GM12878 (cell line): Measurements from ENCODE around the gene ATP4B. TPM values are rescaled to one million over a fixed set of nuclear protein-coding genes. Genes with fewer than 3 reads are reported as not detected.
"Not testable (repeated sequence)": the region's sequence is repeated elsewhere in the genome, so short reads cannot be mapped to it uniquely, and the experiment has no call there.

ENCODE experiments used
- ATAC-seq: fragments of 200-7000 bp; cut with Tn5 transposase; 3 replicates; pipeline ENCODE4 v1.9.1; 2020; ENCODE audit warnings: mild to moderate bottlenecking, moderate library complexity
- BruUV-seq: library from RNA; stranded (reverse); fragments of 400-500 nt; replicated peaks from 2 replicates; lab custom pipeline; 2021; lab: Mats Ljungman, UMichigan
- CTCF ChIA-PET: fragments of 300-600 bp; sonication (Branson Sonifier 250); formaldehyde crosslinking; extraction: SDS; loops from one replicate; lab custom pipeline; 2021; ENCODE audit warnings: inconsistent platforms; lab: Yijun Ruan, JAX
- POLR2A ChIA-PET: fragments of 350-600 bp; formaldehyde crosslinking; extraction: SDS; loops from one replicate; lab custom pipeline; 2021; ENCODE audit warnings: inconsistent platforms; lab: Charles Lee
- RAD21 ChIA-PET: fragments of 300-600 bp; sonication (Branson Sonifier 250); formaldehyde crosslinking; loops from one replicate; lab custom pipeline; 2023; ENCODE audit warnings: antibody characterized with exemption; ENCODE audit not compliant: unreplicated experiment; lab: Charles Lee
- SMC1A ChIA-PET: fragments of 300-600 bp; sonication (Branson Sonifier 250); formaldehyde crosslinking; loops from one replicate; lab custom pipeline; 2023; ENCODE audit not compliant: unreplicated experiment, uncharacterized antibody; lab: Charles Lee
- DNase-seq: peaks from one replicate; pipeline ENCODE4 v3.0.0-alpha.2; 2011; ENCODE audit warnings: low read depth, low spot score
- FAIRE-seq: peaks from 3 replicates; lab custom pipeline; 2011; peaks lifted over from hg19 to GRCh38; lab: Jason Lieb, UNC
- H2AFZ ChIP-seq: 2 replicates; pipeline ENCODE4 v1.6.0; 2011; ENCODE audit warnings: low read depth, low read length, control low read depth; ENCODE audit not compliant: control insufficient read depth
- H3K27ac ChIP-seq: 2 replicates; pipeline ENCODE4 v1.5.1; 2011; ENCODE audit warnings: control low read depth; ENCODE audit not compliant: control insufficient read depth, insufficient read depth
- H3K27me3 ChIP-seq, 2 experiments: replicated peaks in 1 of 2; 2 replicates each; pipeline versions ENCODE4 v1.6.0 to v1.6.1; 2011; ENCODE audit warnings: low read length in 1 of 2; ENCODE audit not compliant: control insufficient read depth in 2 of 2, insufficient read depth in 2 of 2
- H3K36me3 ChIP-seq, 2 experiments: 2 replicates each; pipeline ENCODE4 v1.5.1; 2011; ENCODE audit warnings: low read length in 1 of 2; ENCODE audit not compliant: control insufficient read depth in 2 of 2, insufficient read depth in 2 of 2
- H3K4me1 ChIP-seq: 2 replicates; pipeline ENCODE4 v1.6.1; 2011; ENCODE audit warnings: mild to moderate bottlenecking, low read length, moderate library complexity, mixed read lengths; ENCODE audit not compliant: control insufficient read depth, insufficient read depth
- H3K4me2 ChIP-seq: 2 replicates; pipeline ENCODE4 v1.6.0; 2011; ENCODE audit warnings: control low read depth; ENCODE audit not compliant: control insufficient read depth, insufficient read depth
- H3K4me3 ChIP-seq: fragments of 200-600 bp; sonication (generic); 2 replicates; pipeline ENCODE4 v1.5.1; 2016
- H3K79me2 ChIP-seq: 2 replicates; pipeline ENCODE4 v1.6.0; 2011; ENCODE audit warnings: low read length; ENCODE audit not compliant: control insufficient read depth, insufficient read depth
- H3K9ac ChIP-seq: 2 replicates; pipeline ENCODE4 v1.8.0; 2011; ENCODE audit warnings: low read length, control low read depth, mixed read lengths; ENCODE audit not compliant: control insufficient read depth, insufficient read depth
- H3K9me3 ChIP-seq: replicated peaks from 3 replicates; pipeline ENCODE4 v1.5.1; 2011; ENCODE audit warnings: mild to moderate bottlenecking, low read length; ENCODE audit not compliant: control insufficient read depth, insufficient read depth
- H4K20me1 ChIP-seq: 2 replicates; pipeline ENCODE4 v1.6.0; 2011; ENCODE audit not compliant: control insufficient read depth, insufficient read depth
- WGBS: methylation state at CpG from one replicate; pipeline ENCODE4 v1.1.6; 2016; ENCODE audit warnings: low lambda C conversion rate; ENCODE audit not compliant: insufficient replicate concordance, insufficient coverage; ENCODE audit errors: missing lambda C conversion rate; 5-methylcytosine and 5-hydroxymethylcytosine counted together
- in situ Hi-C: fragments of 300-500 bp; cut with MboI; formaldehyde crosslinking; loops from 9 replicates; pipeline ENCODE4 v1.14.3; 2018; ENCODE audit warnings: mixed read lengths
- intact Hi-C: fragments of 100-400 bp; cut with micrococcal nuclease; formaldehyde crosslinking; loops from one replicate; pipeline ENCODE4 v1.14.2; 2022; ENCODE audit not compliant: unreplicated experiment
- polyA plus RNA-seq, 11 experiments: library from polyadenylated mRNA; depleted of rRNA in 4 of 11; unstranded in 6 of 11; stranded (reverse) in 5 of 11; fragments of >200 nt; fragmentation: Nextera tagmentation in 4 of 11; fragmentation: Illumina TruSeq in 1 of 11; extraction: Ambion mirVana in 4 of 11; extraction: Trizol in 1 of 11; gene quantifications; 1 replicate in 1 of 11; 2 replicates in 10 of 11; pipeline versions ENCODE4 v1.2.1 to v1.2.3, GENCODE V29; 2011 to 2016; ENCODE audit warnings: inconsistent platforms in 2 of 11, missing spikeins in 2 of 11, low read depth in 1 of 11
- total RNA-seq, 4 experiments: library from RNA; depleted of rRNA in 3 of 4; stranded (reverse); fragments of >200 nt in 3 of 4; fragmentation: Illumina TruSeq in 1 of 4; extraction: Trizol in 1 of 4; gene quantifications; 2 replicates each; pipeline versions ENCODE4 v1.2.1 to v1.2.3, GENCODE V29; 2013 to 2021
- TF ChIP-seq, protein P1 (sequence below): fragments of 450-650 bp; IDR thresholded peaks from 2 replicates; pipeline ENCODE4 v1.6.1; 2017; ENCODE audit warnings: mild to moderate bottlenecking

The ATP4B gene
- total and polyA plus RNA-seq, 10 of the 15 experiments (the other 5 are each of a cell fraction or from before 2014, with no cell fraction given): 0.05 to 0.33 (median 0.20) TPM; not detected in 4

GRCh38 chr13:113621986-113622550 is 35.9 kb downstream of the ATP4B start:
- RAD21 ChIA-PET, H3K9ac ChIP-seq, in situ Hi-C loops, H3K4me1 ChIP-seq, H4K20me1 ChIP-seq, BruUV-seq, DNase-seq, H3K4me2 ChIP-seq, intact Hi-C loops, H2AFZ ChIP-seq, POLR2A ChIA-PET, H3K4me3 ChIP-seq, SMC1A ChIA-PET, H3K27ac ChIP-seq, H3K9me3 ChIP-seq, ATAC-seq, FAIRE-seq, H3K79me2 ChIP-seq, H3K27me3 ChIP-seq, CTCF ChIA-PET: not testable (repeated sequence)
- H3K36me3 ChIP-seq: peaks cover 9 to 19% of the 10 kb centered on the region in 2 experiments; a peak in 3 of 4 replicates
- WGBS: 100% methylated on average over 15 of the region's 20 CpGs

GRCh38 chr13:113621498-113621897 is 36.5 kb downstream of the ATP4B start:
- POLR2A ChIA-PET, H3K9me3 ChIP-seq, BruUV-seq, SMC1A ChIA-PET, ATAC-seq, H3K9ac ChIP-seq, H3K4me1 ChIP-seq, H3K27me3 ChIP-seq, H3K4me3 ChIP-seq, H2AFZ ChIP-seq, intact Hi-C loops, in situ Hi-C loops, H4K20me1 ChIP-seq, H3K4me2 ChIP-seq, CTCF ChIA-PET, DNase-seq, H3K79me2 ChIP-seq, FAIRE-seq, H3K27ac ChIP-seq, RAD21 ChIA-PET: not testable (repeated sequence)
- H3K36me3 ChIP-seq: peaks cover 13 to 19% of the 10 kb centered on the region in 2 experiments; a peak in 3 of 4 replicates
- TF ChIP-seq, protein P1, sequence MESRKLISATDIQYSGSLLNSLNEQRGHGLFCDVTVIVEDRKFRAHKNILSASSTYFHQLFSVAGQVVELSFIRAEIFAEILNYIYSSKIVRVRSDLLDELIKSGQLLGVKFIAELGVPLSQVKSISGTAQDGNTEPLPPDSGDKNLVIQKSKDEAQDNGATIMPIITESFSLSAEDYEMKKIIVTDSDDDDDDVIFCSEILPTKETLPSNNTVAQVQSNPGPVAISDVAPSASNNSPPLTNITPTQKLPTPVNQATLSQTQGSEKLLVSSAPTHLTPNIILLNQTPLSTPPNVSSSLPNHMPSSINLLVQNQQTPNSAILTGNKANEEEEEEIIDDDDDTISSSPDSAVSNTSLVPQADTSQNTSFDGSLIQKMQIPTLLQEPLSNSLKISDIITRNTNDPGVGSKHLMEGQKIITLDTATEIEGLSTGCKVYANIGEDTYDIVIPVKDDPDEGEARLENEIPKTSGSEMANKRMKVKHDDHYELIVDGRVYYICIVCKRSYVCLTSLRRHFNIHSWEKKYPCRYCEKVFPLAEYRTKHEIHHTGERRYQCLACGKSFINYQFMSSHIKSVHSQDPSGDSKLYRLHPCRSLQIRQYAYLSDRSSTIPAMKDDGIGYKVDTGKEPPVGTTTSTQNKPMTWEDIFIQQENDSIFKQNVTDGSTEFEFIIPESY: peak; percentile 75; the same call in 1 of the 2 replicates
- WGBS: 97% methylated on average over 12 of the region's 13 CpGs
